Activated CD8-positive, alpha-beta T cell treated with anti-CD3 and anti-CD28 coated beads for 36 hours (primary cell): ENCODE data around the gene NFYC. TPM values are rescaled to one million over a fixed set of nuclear protein-coding genes. Genes with fewer than 3 reads are reported as not detected.

Source experiments
- ATAC-seq: fragments of 200-7000 bp; cut with Tn5 transposase; one replicate; pipeline ENCODE4 v1.10.0; 2021; ENCODE audit warnings: mild to moderate bottlenecking, moderate library complexity
- CTCF ChIA-PET: fragments of 350-600 bp; sonication (Branson Sonifier 250); formaldehyde crosslinking; loops from one replicate; lab custom pipeline; 2021; ENCODE audit warnings: antibody characterized with exemption; lab: Charles Lee
- POLR2A ChIA-PET: fragments of 350-600 bp; sonication (Branson Sonifier 250); formaldehyde crosslinking; loops from one replicate; lab custom pipeline; 2021; ENCODE audit warnings: antibody characterized with exemption; lab: Charles Lee
- DNase-seq: peaks from one replicate; pipeline ENCODE4 v3.0.0-alpha.2; 2020
- H3K27ac Mint-ChIP-seq: one replicate; pipeline ENCODE4 v1.8.0; 2021; ENCODE audit warnings: mild to moderate bottlenecking, mixed read lengths
- H3K27me3 Mint-ChIP-seq: one replicate; pipeline ENCODE4 v1.8.0; 2021; ENCODE audit warnings: mixed read lengths
- H3K36me3 Mint-ChIP-seq: one replicate; pipeline ENCODE4 v1.8.0; 2021; ENCODE audit warnings: low read depth, mixed read lengths
- H3K4me1 Mint-ChIP-seq: one replicate; pipeline ENCODE4 v1.8.0; 2021; ENCODE audit warnings: low read depth, mixed read lengths
- H3K4me3 Mint-ChIP-seq: one replicate; pipeline ENCODE4 v1.8.0; 2021; ENCODE audit warnings: mild to moderate bottlenecking, moderate library complexity, mixed read lengths
- H3K9me3 Mint-ChIP-seq: one replicate; pipeline ENCODE4 v1.8.0; 2021; ENCODE audit warnings: mixed read lengths
- CTCF ChIP-seq: fragments of 200-600 bp; IDR thresholded peaks from one replicate; pipeline ENCODE4 v1.8.0; 2022; ENCODE audit warnings: antibody characterized with exemption, mild to moderate bottlenecking
- intact Hi-C: fragments of 100-400 bp; cut with micrococcal nuclease; formaldehyde crosslinking; loops from one replicate; pipeline ENCODE4 v1.10.0; 2022
- total RNA-seq, 2 experiments: library from RNA; stranded (reverse); gene quantifications; one replicate each; pipeline ENCODE4 v1.2.3, GENCODE V29; 2021

NFYC gene
- total RNA-seq, 2 experiments from 2014 or later = 45.6 to 53.8 TPM

- ChIA-PET CTCF (interaction anchor here (1.2 to 1.8 kb wide), 4 partner anchors 15 to 529 kb away, joined by 3 to 7 read pairs (median 4); partner anchors contain the start of gene NFYC), POLR2A (interaction anchor here (1.4 kb wide), 1 partner anchor 18 kb away, joined by 6 read pairs; the partner anchor contains the start of gene NFYC)
- Mint-ChIP-seq H3K36me3 (no peaks in the 10 kb centered on the region), H3K9me3 (no peaks in the 10 kb centered on the region), H3K4me3 (no peak overlapping the region), H3K4me1 (peaks cover 4% of the 10 kb centered on the region), H3K27ac (no peak overlapping the region), H3K27me3 (peaks cover 2% of the 10 kb centered on the region)
- no peak for DNase-seq
- intact Hi-C loops = no loop called here
- no peak for TF ChIP-seq CTCF
- no peak for ATAC-seq
These were observed 18.1 kb upstream of the NFYC start for GRCh38 chr1:40673452-40673851.

GRCh38 chr1:40676501-40676900 lies 15.0 kb upstream of the NFYC start:
- no peaks in the 10 kb centered on the region for H3K4me1 Mint-ChIP-seq
- CTCF ChIA-PET = interaction anchor here (1.1 to 3.1 kb wide), 2 partner anchors 13 to 45 kb away, joined by 3 to 9 read pairs; no protein-coding TSS in a partner anchor
- no peak overlapping the region for H3K27ac Mint-ChIP-seq

GRCh38 chr1:40679165-40679953 lies 12.1 kb upstream of the NFYC start:
- ATAC-seq = no peak
- ChIA-PET POLR2A (interaction anchor here (1.2 kb wide), 1 partner anchor 13 kb away, joined by 3 read pairs; the partner anchor contains the start of gene RIMS3), CTCF (interaction anchor here (0.5 to 1.6 kb wide), 3 partner anchors 10 to 52 kb away, joined by 3 to 15 read pairs (median 3); partner anchors contain the start of gene NFYC)
- Mint-ChIP-seq H3K9me3 (no peaks in the 10 kb centered on the region), H3K27ac (no peak overlapping the region), H3K4me1 (no peaks in the 10 kb centered on the region), H3K36me3 (no peaks in the 10 kb centered on the region), H3K4me3 (no peak overlapping the region), H3K27me3 (no peaks in the 10 kb centered on the region)
- TF ChIP-seq CTCF = no peak
- no peak for DNase-seq
- intact Hi-C loops = no loop called here

More at GRCh38 chr1:40676501-40676900, 15.0 kb upstream of the NFYC start:
- Mint-ChIP-seq H3K27me3 (no peaks in the 10 kb centered on the region), H3K36me3 (no peaks in the 10 kb centered on the region), H3K9me3 (no peaks in the 10 kb centered on the region), H3K4me3 (no peak overlapping the region)
- POLR2A ChIA-PET = no interaction called here
- no peak for DNase-seq
- ATAC-seq = no peak
- TF ChIP-seq CTCF = no peak
- intact Hi-C loops = no loop called here

- ChIA-PET CTCF (interaction anchor here (2.2 to 2.6 kb wide), 2 partner anchors 15 to 89 kb away, joined by 13 to 18 read pairs; no protein-coding TSS in a partner anchor), POLR2A (no interaction called here)
- no peak for TF ChIP-seq CTCF
- peaks cover 2% of the 10 kb centered on the region for H3K4me1 Mint-ChIP-seq
- peaks cover 16% of the 10 kb centered on the region for H3K36me3 Mint-ChIP-seq
- no peak for DNase-seq
- H3K27ac Mint-ChIP-seq = no peak overlapping the region
- H3K27me3 Mint-ChIP-seq = no peaks in the 10 kb centered on the region
- no peak overlapping the region for H3K4me3 Mint-ChIP-seq
- H3K9me3 Mint-ChIP-seq = no peaks in the 10 kb centered on the region
- no peak for ATAC-seq
- intact Hi-C loops = no loop called here
These were observed 6.8 kb upstream of the NFYC start for GRCh38 chr1:40684669-40685068.

GRCh38 chr1:40687059-40687458 lies 4.4 kb upstream of the NFYC start:
- Mint-ChIP-seq H3K27ac (no peak overlapping the region), H3K36me3 (peaks cover 19% of the 10 kb centered on the region), H3K9me3 (no peaks in the 10 kb centered on the region), H3K4me1 (peaks cover 13% of the 10 kb centered on the region), H3K4me3 (no peak overlapping the region), H3K27me3 (no peaks in the 10 kb centered on the region)
- intact Hi-C loops = no loop called here
- no peak for ATAC-seq
- no peak for DNase-seq
- no peak for TF ChIP-seq CTCF
- POLR2A ChIA-PET = no interaction called here
- CTCF ChIA-PET = interaction anchor here (4.6 kb wide), 1 partner anchor 17 kb away, joined by 30 read pairs; no protein-coding TSS in a partner anchor
